Epithelial cell of proximal tubule (primary cell): ENCODE data around the gene MED23. TPM values are rescaled to one million over a fixed set of nuclear protein-coding genes. Genes with fewer than 3 reads are reported as not detected.

Experiments used
- DNase-seq: peaks from one replicate; pipeline ENCODE4 v3.0.0-alpha.2; 2011; ENCODE audit warnings: low read depth
- H3K4me3 ChIP-seq: 2 replicates; pipeline ENCODE4 v1.5.1; 2011; ENCODE audit warnings: low read depth, mild to moderate bottlenecking, low read length
- total RNA-seq: library from RNA; depleted of rRNA; stranded (reverse); fragments of >200 nt; gene quantifications from 2 replicates; pipeline ENCODE4 v1.2.3, GENCODE V29; 2015
- TF ChIP-seq, protein P1 (sequence below): conservative IDR thresholded peaks from 2 replicates; pipeline ENCODE4 v1.5.1; 2012; ENCODE audit warnings: low read depth, mild to moderate bottlenecking, low read length

MED23 gene
- total RNA-seq, 1 donor from 2014 or later, result 15.0 TPM

DNA sequence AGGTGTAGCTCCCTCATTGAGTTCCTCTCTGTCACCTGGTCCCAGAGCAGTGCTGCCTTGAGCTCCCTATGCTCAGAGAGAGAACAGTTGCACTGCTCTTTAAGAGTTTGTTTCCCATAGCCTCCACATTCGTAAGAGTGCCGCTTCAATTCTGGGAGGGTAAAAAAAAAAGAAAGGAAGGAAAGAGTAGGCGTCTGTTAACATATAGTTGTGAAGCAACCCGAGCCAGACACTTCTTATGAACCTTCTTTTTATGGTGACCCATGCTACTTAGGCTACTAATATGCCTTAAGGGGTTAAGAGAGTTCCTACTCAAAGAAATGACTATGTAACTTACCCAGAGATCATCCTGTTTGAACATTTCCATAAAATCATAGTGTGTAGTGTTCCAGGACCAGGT, 59.3 kb downstream of the MED23 start:
- H3K4me3 ChIP-seq, result no peak overlapping the region
- TF ChIP-seq, protein P1, sequence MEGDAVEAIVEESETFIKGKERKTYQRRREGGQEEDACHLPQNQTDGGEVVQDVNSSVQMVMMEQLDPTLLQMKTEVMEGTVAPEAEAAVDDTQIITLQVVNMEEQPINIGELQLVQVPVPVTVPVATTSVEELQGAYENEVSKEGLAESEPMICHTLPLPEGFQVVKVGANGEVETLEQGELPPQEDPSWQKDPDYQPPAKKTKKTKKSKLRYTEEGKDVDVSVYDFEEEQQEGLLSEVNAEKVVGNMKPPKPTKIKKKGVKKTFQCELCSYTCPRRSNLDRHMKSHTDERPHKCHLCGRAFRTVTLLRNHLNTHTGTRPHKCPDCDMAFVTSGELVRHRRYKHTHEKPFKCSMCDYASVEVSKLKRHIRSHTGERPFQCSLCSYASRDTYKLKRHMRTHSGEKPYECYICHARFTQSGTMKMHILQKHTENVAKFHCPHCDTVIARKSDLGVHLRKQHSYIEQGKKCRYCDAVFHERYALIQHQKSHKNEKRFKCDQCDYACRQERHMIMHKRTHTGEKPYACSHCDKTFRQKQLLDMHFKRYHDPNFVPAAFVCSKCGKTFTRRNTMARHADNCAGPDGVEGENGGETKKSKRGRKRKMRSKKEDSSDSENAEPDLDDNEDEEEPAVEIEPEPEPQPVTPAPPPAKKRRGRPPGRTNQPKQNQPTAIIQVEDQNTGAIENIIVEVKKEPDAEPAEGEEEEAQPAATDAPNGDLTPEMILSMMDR, result no peak
- DNase-seq, result no peak

DNA sequence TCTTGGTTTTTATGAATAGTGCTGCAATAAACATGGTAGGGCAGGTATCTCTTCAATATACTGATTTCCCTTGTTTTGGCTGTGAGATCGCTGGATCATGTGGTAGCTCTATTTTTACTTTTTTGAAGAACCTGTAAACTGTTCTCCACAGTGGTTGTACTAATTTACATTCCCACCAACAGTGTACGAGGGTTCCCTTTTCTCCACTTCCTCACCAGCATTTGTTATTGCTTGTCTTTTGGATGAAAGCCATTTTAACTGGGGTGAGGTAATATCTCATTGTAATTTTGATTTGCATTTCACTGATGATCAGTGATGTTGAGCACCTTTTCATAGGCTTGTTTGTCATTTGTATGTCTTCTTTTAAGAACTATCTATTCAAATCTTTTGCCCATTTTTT, 63.0 kb downstream of the MED23 start:
- no peak for DNase-seq
- no peak overlapping the region for H3K4me3 ChIP-seq
- TF ChIP-seq, protein P1, result no peak

DNA sequence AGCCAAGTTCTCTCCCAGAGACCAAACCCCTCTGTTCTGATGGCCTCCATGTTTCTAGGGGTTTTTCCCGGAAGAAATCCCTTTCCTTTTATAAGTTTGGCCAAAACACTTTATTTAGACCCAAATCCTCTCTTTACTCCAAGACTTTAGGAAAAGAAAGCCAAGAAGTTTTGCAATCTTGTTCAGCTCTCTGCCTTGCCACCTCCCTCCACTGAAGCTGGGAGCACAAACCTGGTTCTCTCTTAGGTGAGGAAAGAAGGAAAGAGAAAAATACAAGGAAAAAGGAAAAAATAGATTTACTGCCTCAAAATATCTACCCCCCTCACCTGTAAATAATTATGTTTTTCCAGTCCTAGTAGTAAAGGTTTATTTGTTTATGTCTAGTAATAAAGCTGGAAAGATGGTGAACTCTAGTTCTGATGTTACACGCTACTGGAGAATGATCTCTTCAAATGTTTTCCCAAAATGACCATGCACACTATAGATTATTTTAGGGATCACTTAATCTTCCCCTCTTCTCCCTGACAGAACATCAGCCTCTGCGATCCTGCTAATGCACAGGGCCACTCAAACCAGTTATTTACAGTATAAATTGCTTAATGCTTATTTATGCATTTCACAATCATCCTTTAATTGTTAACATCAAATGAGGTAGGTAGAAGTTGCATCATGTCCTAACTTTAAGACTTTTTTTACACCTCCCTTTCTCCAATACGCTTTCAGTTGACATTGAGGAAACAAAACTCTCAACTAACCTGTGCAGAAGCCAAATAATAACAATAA, 65.9 kb downstream of the MED23 start:
- TF ChIP-seq, protein P1, result no peak
- no peak for DNase-seq
- H3K4me3 ChIP-seq, result no peak overlapping the region

DNA sequence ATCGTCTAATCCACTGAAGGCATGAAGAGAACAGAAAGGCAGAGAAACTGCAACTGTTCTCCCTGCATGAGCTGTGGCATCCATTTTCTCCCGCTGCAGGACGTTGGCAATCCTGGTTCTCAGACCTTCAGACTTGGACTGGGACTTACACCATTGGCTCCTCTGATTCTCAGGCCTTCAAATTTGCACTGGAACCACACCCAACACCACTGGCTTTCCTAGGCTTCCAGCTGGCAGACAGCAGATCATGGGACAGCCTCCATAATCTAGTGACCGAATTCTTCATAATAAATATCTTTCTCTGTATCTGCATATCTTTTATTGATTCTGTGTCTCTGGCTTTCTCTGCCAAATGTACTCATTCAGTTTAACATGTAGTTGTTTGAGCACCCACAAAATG, 69.1 kb downstream of the MED23 start:
- H3K4me3 ChIP-seq, result no peak overlapping the region
- DNase-seq, result no peak
- TF ChIP-seq, protein P1, result no peak

DNA sequence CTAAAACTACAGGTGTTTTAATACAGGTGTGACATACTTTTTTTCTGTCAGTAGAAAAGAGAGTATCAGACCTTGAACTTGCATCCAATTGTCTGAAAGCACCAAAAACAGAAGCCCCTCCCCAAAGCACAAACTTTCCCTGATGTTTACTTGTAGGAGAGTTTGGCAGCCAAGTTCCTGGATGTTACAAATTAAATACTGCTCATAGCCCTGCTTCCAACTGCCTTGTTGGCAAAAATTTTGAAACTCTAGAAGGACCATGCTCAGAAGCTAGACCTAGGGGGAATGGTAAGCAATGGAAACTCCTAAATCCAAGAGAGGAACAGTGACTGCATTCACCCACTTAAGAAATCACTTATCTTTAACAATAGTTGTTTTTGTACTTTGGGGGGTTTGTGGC, 72.0 kb downstream of the MED23 start:
- no peak overlapping the region for H3K4me3 ChIP-seq
- no peak for DNase-seq
- TF ChIP-seq, protein P1, result no peak

DNA sequence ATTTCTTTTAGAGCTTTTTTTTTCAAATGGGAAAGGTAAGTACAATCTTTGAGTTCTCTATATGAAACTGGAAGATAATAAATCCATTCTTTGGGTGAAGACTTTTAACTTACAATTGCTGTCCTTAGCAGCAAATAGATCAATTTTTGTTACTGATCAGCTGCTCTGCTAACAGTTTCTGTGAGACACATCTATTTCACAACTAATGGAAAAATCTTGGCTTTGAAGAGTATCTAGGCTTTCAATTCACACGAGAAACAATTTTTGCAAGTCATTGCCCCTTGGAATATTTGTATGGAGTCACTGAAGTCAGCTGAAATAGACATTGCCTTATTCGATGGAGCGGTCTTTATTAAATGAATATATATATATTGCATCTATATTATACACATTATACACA, 75.5 kb downstream of the MED23 start:
- TF ChIP-seq, protein P1, result no peak
- no peak for DNase-seq
- no peak overlapping the region for H3K4me3 ChIP-seq

DNA sequence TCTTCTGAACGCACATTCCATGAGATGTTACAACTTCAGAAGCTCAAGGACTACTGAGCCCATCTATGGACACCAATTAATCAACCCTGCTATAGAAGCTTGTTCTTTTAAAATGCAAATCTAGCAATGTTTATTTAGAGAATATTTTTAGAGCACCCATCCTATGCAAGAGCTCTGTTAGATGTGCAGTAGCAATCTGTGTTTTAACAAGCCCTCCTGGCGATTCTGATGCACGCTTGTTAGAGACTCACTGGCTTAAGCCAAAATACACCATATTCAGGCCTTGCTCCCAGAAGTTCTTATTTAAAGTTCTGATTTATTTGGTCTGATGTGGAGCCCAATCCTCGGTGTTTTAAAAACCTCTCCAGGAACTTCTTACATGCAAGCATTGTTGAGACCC, 76.1 kb downstream of the MED23 start:
- H3K4me3 ChIP-seq, result no peak overlapping the region
- DNase-seq, result no peak
- TF ChIP-seq, protein P1, result no peak
